GM19467 (cell line): ENCODE measurements around the gene FTO.

Experiments
- ATAC-seq: cut with Tn5 transposase; IDR thresholded peaks from one replicate; pipeline ENCODE4 v1.9.1; 2021; ENCODE audit warnings: mild to moderate bottlenecking, moderate library complexity; ENCODE audit not compliant: unreplicated experiment

The FTO gene

DNA sequence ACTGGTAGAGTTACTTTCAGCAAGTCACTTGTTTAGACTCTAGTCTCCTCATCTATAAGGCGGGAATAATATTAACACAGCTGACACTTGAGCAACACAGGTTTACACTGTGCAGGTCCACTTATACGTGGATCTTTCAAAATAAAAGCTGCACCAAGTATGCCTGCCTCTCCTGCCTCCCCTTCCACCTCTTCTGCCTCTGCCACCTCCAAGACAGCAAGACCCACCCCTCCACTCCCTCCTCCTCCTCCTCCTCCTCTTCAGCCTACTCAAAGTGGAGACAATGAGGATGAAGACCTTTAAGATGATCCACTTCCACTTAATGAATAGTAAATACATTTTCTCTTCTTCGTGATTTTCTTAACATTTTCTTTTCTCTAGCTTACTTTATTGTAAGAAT, 285.6 kb downstream of the FTO start:
- ATAC-seq = no peak

DNA sequence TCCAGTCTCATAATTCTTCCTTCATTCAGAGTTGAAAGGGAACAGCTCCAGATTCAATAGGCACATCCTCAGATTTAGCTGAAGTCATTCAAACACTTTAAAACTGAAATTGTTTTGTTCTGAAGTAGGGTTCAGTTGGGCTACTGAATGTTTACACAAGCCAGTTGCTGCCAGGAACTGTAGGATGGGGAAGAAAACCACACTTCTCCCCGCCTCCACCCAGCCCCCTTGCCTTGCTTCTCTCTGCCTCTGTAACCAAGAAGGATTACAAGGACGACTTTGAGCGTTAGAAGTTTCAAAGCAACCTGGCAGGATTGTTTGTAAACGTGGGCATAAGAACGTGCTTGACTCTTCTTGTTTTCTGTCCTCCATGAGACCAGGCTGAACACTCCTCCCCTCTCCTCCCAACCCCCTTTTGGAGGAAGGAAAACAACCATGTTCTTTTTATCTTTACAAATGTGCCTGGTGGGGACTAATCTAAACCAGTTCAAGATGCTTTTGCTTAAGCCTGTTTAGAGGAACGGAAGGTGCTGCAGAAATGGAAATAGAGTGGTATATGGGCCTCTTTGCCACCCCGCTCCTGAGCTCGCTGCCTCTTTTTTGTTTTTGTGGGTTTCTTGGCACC, 287.9 kb downstream of the FTO start:
- no peak for ATAC-seq

- no peak for ATAC-seq
These were observed 291.4 kb downstream of the FTO start for GRCh38 chr16:53995378-53995777.

GRCh38 chr16:53996961-53997360, 293.0 kb downstream of the FTO start:
- ATAC-seq = no peak

DNA sequence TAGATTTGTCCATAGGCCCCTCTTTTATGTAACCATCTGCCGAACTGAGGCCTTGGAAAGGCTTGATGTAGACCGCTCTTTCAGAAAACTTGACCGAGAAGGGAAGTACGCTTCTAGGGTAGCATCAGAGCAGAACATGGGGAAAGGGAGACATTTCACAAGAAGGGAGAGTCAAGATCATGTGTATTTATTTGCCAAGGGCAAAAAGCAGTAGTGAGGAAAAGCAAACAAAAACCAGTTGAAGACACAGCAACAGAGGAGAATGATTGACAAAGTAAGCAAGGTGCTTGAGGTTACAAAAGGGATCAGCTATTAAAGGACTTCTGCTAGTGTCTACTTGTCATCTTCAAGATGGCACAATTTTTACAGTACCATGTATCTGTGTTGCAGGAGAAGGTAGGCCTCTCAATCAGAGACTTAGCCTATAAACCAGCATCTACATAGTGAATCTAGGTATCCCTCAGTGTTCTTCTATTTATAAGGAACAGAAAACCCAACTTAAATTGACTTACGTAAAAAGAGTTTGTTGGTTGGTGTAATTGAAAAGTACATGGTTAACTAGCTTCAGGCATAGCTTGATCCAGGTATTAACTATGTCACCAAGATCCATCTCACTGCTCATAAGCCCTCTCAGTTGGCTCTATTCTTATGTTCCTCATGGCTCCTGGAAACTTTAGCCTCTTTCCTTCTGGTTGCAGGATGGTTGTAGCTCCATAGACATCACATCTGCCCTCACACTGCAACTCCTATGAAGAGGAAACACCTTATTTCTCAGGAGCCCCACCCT, 294.3 kb downstream of the FTO start:
- ATAC-seq = no peak

DNA sequence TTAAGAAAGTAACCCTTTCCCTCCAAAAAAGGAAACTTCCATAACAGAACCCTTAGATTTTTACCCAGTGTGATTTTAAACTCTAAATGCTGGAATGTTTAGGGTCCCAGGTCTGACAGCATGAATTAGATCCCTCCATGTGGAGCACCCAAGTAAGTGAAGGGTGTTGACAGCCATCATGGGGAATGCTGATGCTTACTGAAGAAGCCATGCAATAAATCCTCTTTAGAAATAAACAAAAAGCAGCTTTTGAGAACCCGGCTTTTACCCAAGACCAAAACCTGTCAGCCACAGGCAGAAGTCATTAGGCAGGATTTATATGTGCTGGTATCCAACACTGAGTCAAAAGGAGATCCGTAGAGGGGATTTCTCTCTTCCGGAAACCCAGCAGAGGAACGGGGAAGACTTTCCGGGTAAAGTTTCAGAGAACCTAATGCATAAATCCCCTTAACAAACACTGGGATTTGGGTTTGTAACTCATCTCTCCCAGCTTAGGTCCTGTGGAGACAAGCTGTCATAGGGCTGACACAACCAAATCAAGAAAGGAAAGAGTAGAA, 295.1 kb downstream of the FTO start:
- ATAC-seq = no peak

DNA sequence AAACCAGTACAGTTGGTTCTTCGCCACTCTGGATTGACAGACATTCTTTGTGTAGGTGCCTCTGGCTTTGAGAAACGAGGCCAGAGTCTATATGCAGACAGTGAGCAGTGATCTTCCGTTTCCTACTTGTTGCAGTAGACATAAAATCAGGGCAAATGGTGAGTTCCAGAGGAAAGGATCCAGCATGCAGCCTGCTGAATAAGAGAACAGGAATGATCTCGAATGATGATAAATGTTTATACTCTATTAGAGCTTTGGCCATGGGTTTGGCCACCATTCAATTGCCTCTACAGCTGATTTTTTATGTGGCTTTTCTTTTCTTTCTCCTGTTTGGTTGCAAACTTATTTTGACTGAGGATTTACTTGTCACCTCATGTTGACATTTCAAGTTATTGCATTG, 295.9 kb downstream of the FTO start:
- ATAC-seq = no peak

- ATAC-seq = no peak
These were observed 296.4 kb downstream of the FTO start for GRCh38 chr16:54000361-54000760.

GRCh38 chr16:54006693-54007092, 302.7 kb downstream of the FTO start:
- ATAC-seq = no peak

- ATAC-seq = no peak
These were observed 303.5 kb downstream of the FTO start for GRCh38 chr16:54007504-54007903.

- ATAC-seq = no peak
These were observed 305.7 kb downstream of the FTO start for GRCh38 chr16:54009464-54010176.

GRCh38 chr16:54015147-54015546, 311.2 kb downstream of the FTO start:
- ATAC-seq = no peak

DNA sequence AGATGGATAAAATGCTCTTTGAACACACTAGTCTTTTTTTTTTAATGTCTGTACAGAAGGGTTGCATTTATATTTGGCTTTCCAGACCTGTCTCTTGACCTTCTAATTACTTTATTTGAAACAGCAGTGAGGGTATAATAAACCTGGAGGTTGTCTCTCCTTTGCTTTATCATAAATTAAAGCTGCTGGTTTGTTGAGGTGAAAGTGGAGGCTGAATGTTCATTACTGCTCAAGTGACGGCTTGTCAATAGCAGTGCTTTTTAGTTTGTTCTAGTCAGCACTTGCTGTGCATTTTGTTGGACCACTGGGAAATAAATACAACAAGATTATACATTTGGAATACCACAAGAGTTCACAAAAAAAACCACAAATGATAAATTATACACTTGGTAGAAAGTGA, 318.4 kb downstream of the FTO start:
- no peak for ATAC-seq

- no peak for ATAC-seq
These were observed 322.5 kb downstream of the FTO start for GRCh38 chr16:54026456-54026855.

DNA sequence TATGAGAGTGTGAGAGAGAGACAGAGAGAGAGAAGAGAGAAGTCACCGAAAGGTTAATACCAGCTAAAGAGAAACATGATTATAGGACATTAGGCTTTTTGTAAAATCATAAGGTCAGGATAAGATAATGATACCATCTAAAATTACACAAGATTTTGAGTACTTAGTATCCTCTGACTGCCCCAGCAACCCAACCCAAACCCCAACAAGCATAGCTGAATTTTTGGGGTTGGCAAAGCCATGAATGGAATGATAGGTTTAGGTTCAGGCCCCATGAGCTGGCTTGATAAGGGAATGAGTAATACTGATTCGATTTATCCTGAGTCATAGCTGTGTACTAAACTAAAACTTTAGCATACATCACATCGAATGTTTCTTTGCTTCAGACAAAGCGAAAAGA, 323.1 kb downstream of the FTO start:
- no peak for ATAC-seq

- no peak for ATAC-seq
These were observed 323.6 kb downstream of the FTO start for GRCh38 chr16:54027558-54027957.

- ATAC-seq = no peak
These were observed 324.0 kb downstream of the FTO start for GRCh38 chr16:54027995-54028394.

- ATAC-seq = no peak
These were observed 326.5 kb downstream of the FTO start for GRCh38 chr16:54030451-54030850.

DNA sequence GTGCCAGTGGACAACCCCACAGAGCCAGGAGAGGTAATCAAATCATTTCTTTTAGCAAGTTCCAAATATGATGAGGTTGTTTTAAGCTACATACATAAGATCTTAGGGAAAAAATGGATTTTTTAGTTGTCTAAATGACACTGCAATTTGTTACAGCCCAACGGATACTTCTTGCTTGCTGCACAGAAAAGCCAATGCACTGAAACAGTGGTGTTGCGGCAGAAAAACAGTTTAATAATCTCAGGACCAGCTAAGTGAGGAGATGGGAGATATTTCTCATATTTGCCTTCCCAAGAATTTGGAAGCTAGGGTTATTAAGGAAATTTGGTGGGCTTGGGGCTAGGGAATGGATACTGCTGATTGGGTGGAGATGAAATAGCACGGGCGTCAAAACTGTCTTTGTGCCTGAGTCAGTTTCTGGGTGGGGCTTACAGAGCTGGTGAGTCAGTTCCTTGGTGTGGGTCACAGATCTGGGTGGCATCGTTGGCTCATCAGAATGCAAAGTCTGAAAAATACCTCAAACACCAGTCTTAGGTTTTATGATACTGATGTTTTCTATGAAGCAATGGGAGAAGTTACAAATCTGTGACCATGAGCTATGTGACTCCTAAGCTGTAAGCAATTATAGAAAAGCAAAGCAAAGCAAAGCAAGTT, 327.3 kb downstream of the FTO start:
- no peak for ATAC-seq

GRCh38 chr16:54033747-54034146, 329.8 kb downstream of the FTO start:
- no peak for ATAC-seq

GRCh38 chr16:54034684-54035083, 330.7 kb downstream of the FTO start:
- ATAC-seq = no peak
